IPS-NIHi7 (cell line): ENCODE data around the gene NINL.
A peak's percentile ranks its signal among the peaks of the same experiment; 100 is the strongest.

Source experiments
- DNase-seq: peaks from one replicate; pipeline ENCODE4 v3.0.0; 2012; ENCODE audit warnings: mixed read lengths; ENCODE audit errors: extremely low spot score

NINL gene

GRCh38 chr20:25533920-25534700 lies 51.2 kb downstream of the NINL start:
- DNase-seq: no peak

DNA sequence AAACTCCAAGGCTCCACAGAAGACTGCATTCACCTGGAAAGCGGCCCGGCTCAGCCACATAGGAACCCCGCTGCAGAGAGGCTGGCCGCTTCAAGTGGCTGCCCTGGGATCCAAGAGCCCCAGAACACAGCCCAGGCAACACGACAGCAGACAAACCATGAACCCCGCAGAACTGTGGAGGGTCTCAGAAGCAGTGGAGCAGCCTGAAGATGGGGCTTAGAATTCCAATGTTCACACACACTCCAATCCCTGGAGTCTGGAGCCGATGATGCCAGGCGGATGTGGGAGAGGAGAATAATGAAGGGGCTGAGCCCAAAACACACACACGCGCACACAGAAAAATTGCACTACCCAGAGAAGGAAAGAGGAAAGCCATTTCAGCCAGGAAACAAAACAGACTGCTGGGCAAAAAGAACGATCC lies 52.4 kb downstream of the NINL start:
- DNase-seq: no peak

- DNase-seq: peak; percentile 51
These were observed 53.1 kb downstream of the NINL start for GRCh38 chr20:25532015-25532751.

- no peak for DNase-seq
These were observed 55.9 kb downstream of the NINL start for GRCh38 chr20:25529295-25529951.

- no peak for DNase-seq
These were observed 57.4 kb downstream of the NINL start for GRCh38 chr20:25527949-25528348.

GRCh38 chr20:25526446-25526845 lies 58.9 kb downstream of the NINL start:
- no peak for DNase-seq

DNA sequence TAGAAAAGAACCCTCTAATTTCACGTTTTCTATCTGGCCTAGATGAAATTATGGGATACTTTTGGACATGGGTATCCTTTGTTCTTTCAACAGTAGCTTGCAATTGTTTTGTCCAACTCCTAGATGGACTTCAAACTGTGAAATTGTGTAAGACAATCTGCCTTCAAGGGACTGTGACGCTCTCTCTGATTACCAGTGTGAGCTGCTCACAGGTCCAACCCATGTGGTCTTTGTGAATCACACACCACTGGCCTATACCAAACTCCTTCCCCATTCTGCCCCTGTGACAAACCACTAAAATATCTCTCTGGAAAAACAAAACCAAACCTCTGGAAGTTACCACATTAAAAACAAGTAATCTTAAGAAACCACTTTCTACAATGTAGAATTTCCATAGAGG lies 59.5 kb downstream of the NINL start:
- DNase-seq: no peak

- no peak for DNase-seq
These were observed 60.0 kb downstream of the NINL start for GRCh38 chr20:25525295-25525694.

GRCh38 chr20:25521382-25521781 lies 63.9 kb downstream of the NINL start:
- no peak for DNase-seq

DNA sequence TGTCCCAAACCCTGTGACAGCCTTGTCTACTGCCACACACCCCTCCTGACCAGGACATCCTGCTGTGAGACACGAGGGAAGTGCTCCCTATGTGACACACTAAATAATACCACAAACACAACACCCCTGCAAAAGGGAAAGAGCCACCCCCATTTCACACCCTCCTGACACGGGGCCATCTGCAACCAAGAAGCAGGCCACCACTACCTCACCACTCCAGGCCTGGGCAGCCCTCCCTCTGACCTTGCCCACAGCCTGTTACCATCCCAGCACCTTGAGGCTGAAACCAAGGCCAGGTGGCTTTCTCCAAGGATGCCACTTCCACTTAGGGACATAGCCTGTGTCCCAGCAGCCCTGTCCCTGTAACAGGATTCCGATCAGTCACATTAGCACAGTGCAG lies 68.2 kb downstream of the NINL start:
- DNase-seq: no peak

DNA sequence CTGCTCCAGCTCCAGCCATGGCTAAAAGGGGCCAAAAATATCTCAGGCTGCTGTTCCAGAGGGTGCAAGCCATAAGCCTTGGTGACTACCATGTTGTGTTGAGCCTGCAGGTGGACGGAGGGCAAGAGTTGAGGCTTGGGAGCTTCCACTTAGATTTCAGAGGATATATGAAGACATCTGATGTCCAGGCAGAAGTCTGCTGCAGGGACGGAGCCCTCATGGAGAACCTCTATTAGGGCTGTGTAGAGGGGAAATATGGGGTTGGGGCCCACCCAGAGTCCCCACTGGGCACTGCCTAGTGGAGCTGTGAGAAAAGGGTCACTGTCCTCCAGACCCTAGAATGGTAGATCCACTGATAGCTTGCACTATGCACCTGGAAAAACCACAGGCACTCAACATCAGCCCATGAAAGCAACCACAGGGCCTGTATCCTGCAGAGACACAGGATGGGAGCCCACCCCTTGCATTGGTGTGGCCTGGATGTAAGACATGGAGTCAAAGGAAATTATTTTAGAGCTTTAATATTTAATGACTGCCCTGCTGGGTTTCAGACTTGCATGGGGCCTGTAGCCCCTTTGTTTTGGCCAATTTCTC lies 70.5 kb downstream of the NINL start:
- DNase-seq: no peak

GRCh38 chr20:25514195-25514594 lies 71.1 kb downstream of the NINL start:
- no peak for DNase-seq

DNA sequence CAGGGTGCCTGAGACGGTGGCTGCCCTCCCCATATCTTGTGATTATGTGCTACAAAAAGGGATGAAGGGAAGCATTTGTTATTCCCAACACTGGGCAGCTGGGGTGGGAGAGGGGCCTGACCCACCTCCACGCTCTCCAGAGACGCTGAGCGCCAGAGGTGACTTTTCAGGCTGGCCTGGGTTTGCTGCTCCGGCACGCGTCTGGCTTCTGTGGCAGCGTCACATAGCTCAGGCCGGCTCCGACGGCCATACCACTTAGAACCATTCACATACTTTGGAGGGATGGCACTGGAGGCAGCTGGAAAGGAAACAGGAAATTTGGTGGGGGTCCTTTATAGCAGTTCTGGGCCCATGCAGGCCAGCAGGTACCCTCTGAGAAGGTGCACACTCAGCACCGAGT lies 72.6 kb downstream of the NINL start:
- no peak for DNase-seq

GRCh38 chr20:25511183-25511582 lies 74.1 kb downstream of the NINL start:
- DNase-seq: no peak

DNA sequence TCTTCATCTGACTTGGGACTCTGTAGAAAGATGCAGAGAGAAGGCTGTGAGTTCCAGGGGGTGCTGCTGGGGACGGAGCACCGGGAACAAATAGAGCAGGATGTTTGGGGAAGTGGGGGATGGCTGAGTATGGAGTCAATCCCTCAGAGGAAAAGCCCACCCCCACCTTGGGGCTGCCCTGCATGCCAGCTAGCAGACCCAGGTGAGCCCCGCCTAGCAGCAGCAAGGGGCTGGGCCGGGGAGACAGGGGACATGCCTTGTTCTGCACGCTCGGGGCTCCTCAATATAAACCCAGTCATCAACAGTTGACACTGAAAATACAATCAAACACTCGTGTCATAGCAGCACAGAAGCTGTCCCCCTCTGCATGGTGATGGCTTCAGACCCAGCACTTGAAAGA lies 74.6 kb downstream of the NINL start:
- DNase-seq: no peak

DNA sequence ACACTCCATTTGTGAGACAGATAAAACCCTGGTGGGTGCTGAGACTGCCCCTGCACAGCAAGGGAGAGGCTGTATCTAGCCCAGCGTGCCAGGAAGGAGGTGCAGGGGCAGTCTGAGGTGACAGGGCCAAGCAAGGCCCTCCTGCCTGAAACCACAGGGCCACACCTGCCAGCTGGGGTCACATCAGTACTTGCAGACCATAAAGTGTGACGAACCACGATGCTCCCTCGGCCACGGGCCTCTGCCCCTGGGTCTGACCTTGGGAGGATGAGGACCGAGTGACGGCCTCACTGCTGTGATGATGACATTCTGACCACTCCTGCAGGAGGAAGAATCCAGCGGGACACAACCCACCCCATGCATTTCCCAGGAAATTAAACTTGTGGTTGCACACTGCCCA lies 75.1 kb downstream of the NINL start:
- no peak for DNase-seq

DNA sequence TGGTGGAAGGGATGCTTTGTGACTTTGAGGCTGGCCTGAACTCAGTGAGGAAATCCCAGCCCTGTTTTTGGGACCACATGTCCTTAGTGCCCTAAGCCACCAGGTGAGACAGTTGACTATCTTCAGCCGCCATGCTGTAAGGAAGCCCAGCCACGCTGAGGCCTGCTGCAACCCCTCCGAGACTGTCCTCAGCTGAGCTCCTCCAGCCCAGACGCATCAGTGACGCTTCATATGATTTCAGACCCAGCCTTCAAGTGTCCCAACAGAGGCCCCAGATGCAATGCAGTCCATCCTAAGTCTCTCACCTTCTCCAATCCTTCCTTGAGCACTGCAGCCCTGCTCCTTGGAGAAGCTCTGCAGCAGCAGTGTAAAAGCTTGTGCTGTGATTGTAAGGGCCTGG lies 76.2 kb downstream of the NINL start:
- no peak for DNase-seq

GRCh38 chr20:25508083-25508770 lies 77.1 kb downstream of the NINL start:
- no peak for DNase-seq

DNA sequence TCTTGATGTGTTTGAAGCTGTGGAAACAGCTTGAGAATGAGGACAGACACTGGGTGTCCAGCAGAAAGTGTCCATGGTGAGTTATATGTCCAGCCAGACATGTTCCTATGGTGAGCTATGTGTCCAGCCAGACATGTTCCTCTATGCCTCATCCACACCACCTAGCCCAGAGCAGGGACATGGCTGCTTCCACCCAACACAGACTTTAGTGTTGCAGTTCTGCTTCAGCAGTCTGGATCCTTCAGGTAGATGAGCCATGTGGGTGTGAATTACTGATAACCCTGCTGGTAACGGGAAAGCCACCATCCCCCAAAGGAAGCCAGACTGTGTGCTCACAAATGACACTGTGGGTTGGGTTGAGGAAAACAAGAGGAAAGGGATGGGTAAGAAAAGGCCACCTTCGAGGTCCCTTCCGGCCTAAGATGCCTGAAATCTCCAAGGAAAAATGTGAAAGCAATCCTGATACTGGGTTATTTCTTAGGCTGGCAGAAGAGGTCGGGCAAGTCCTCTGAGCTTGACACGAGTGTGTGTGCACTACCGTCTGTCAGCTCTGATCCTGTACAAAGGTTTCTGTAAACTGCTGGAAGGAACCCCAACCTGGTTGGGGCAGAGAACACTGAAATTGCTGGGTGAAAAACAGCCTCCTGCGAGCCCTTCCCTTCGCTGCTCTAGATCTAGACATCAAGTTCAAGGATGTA lies 77.8 kb downstream of the NINL start:
- no peak for DNase-seq

GRCh38 chr20:25504366-25505135 lies 80.8 kb downstream of the NINL start:
- DNase-seq: no peak
